HepG2 (cell line): Measurements from ENCODE around the gene PTPN22. TPM values are rescaled to one million over a fixed set of nuclear protein-coding genes. Genes with fewer than 3 reads are reported as not detected.

ENCODE experiments used
- ARNT2 ChIP-seq: sonication (generic); formaldehyde crosslinking; IDR thresholded peaks from 2 replicates; pipeline ENCODE4 v1.8.0; 2022; ENCODE audit warnings: mild to moderate bottlenecking, low read depth, missing genetic modification reagents, moderate library complexity
- ATM ChIP-seq: fragments of 450-650 bp; IDR thresholded peaks from 2 replicates; pipeline ENCODE4 v1.7.1; 2017; ENCODE audit warnings: mild to moderate bottlenecking, borderline replicate concordance
- BORCS8-MEF2B ChIP-seq: sonication (generic); formaldehyde crosslinking; IDR thresholded peaks from 2 replicates; pipeline ENCODE4 v1.8.0; 2022; ENCODE audit warnings: mild to moderate bottlenecking, missing genetic modification reagents
- ELF1 ChIP-seq: sonication (generic); formaldehyde crosslinking; IDR thresholded peaks from 2 replicates; pipeline ENCODE4 v1.4.0; 2020; ENCODE audit warnings: missing genetic modification reagents
- EP300 ChIP-seq, 3 experiments: sonication (generic) in 1 of 3; formaldehyde crosslinking in 1 of 3; IDR thresholded peaks; 2 replicates each; pipeline versions ENCODE4 v1.5.1 to v1.6.1; 2011 to 2020; ENCODE audit warnings: low read depth in 2 of 3, low read length in 2 of 3, borderline replicate concordance in 1 of 3, improper control_type of control experiment in 1 of 3, mild to moderate bottlenecking in 1 of 3, missing genetic modification reagents in 1 of 3, moderate library complexity in 1 of 3
- FOXJ3 ChIP-seq: sonication (generic); formaldehyde crosslinking; IDR thresholded peaks from 2 replicates; pipeline ENCODE4 v1.4.0; 2020; ENCODE audit warnings: missing genetic modification reagents, mild to moderate bottlenecking, borderline replicate concordance
- FOXO1 ChIP-seq: sonication (generic); formaldehyde crosslinking; IDR thresholded peaks from 2 replicates; pipeline ENCODE4 v1.4.0; 2020; ENCODE audit warnings: missing genetic modification reagents
- HMG20A ChIP-seq: IDR thresholded peaks from 2 replicates; pipeline ENCODE4 v1.6.1; 2016; ENCODE audit warnings: borderline replicate concordance
- JARID2 ChIP-seq: sonication (generic); formaldehyde crosslinking; IDR thresholded peaks from 2 replicates; pipeline ENCODE4 v1.8.1; 2023; ENCODE audit warnings: missing genetic modification reagents, inconsistent platforms; ENCODE audit not compliant: insufficient replicate concordance
- KDM4B ChIP-seq: sonication (generic); formaldehyde crosslinking; IDR thresholded peaks from 2 replicates; pipeline ENCODE4 v1.4.0; 2020; ENCODE audit warnings: missing genetic modification reagents
- MAX ChIP-seq: IDR thresholded peaks from 2 replicates; pipeline ENCODE4 v1.6.1; 2012; ENCODE audit warnings: inconsistent platforms
- NRL ChIP-seq: sonication (generic); formaldehyde crosslinking; IDR thresholded peaks from 2 replicates; pipeline ENCODE4 v1.5.0; 2020; ENCODE audit warnings: missing genetic modification reagents, mild to moderate bottlenecking, moderate library complexity, borderline replicate concordance
- PHF8 ChIP-seq: sonication (generic); formaldehyde crosslinking; IDR thresholded peaks from 2 replicates; pipeline ENCODE4 v1.5.0; 2020; ENCODE audit warnings: missing genetic modification reagents
- RBAK ChIP-seq: sonication (generic); formaldehyde crosslinking; IDR thresholded peaks from 2 replicates; pipeline ENCODE4 v1.5.1; 2020; ENCODE audit warnings: mild to moderate bottlenecking, missing genetic modification reagents
- RBM39 ChIP-seq: fragments of 200-400 bp; formaldehyde crosslinking; IDR thresholded peaks from one replicate; pipeline ENCODE4 v1.6.1; 2018; ENCODE audit warnings: antibody characterized with exemption, mild to moderate bottlenecking, low read depth, low read length; ENCODE audit not compliant: poor library complexity, severe bottlenecking
- SMAD1 ChIP-seq: sonication (generic); formaldehyde crosslinking; IDR thresholded peaks from 2 replicates; pipeline ENCODE4 v1.4.0; 2020; ENCODE audit warnings: missing genetic modification reagents, low read depth, mild to moderate bottlenecking, borderline replicate concordance
- ZC3H13 ChIP-seq: sonication (generic); formaldehyde crosslinking; IDR thresholded peaks from 2 replicates; pipeline ENCODE4 v1.8.1; 2023; ENCODE audit warnings: mild to moderate bottlenecking, missing genetic modification reagents, moderate library complexity
- ZFP90 ChIP-seq: sonication (generic); formaldehyde crosslinking; IDR thresholded peaks from 2 replicates; pipeline ENCODE4 v1.8.0; 2022; ENCODE audit warnings: missing genetic modification reagents, mild to moderate bottlenecking, inconsistent platforms, borderline replicate concordance
- ZNF264 ChIP-seq: sonication (generic); formaldehyde crosslinking; IDR thresholded peaks from 2 replicates; pipeline ENCODE4 v1.4.0; 2020; ENCODE audit warnings: missing genetic modification reagents
- ZNF317 ChIP-seq: sonication (generic); formaldehyde crosslinking; IDR thresholded peaks from 2 replicates; pipeline ENCODE4 v1.5.0; 2020; ENCODE audit warnings: mild to moderate bottlenecking, missing genetic modification reagents
- ZNF331 ChIP-seq: sonication (generic); formaldehyde crosslinking; IDR thresholded peaks from 2 replicates; pipeline ENCODE4 v1.4.0; 2020; ENCODE audit warnings: missing genetic modification reagents
- ZNF430 ChIP-seq: sonication (generic); formaldehyde crosslinking; IDR thresholded peaks from 2 replicates; pipeline ENCODE4 v1.9.0; 2021; ENCODE audit warnings: mild to moderate bottlenecking, missing genetic modification reagents
- ZNF607 ChIP-seq: sonication (generic); formaldehyde crosslinking; IDR thresholded peaks from 2 replicates; pipeline ENCODE4 v1.5.1; 2020; ENCODE audit warnings: missing genetic modification reagents, mild to moderate bottlenecking, borderline replicate concordance
- ZNF83 ChIP-seq: sonication (generic); formaldehyde crosslinking; IDR thresholded peaks from 2 replicates; pipeline ENCODE4 v1.4.0; 2020; ENCODE audit warnings: missing genetic modification reagents, mild to moderate bottlenecking, borderline replicate concordance
- ZNF878 ChIP-seq: sonication (generic); formaldehyde crosslinking; IDR thresholded peaks from 2 replicates; pipeline ENCODE4 v1.8.1; 2023; ENCODE audit warnings: mild to moderate bottlenecking, missing genetic modification reagents, moderate library complexity
- ZNF891 ChIP-seq: sonication (generic); formaldehyde crosslinking; IDR thresholded peaks from 2 replicates; pipeline ENCODE4 v1.5.0; 2020; ENCODE audit warnings: mild to moderate bottlenecking, missing genetic modification reagents
- polyA plus RNA-seq, 8 experiments: library from polyadenylated mRNA; depleted of rRNA in 3 of 8; stranded (reverse) in 7 of 8; unstranded in 1 of 8; fragments of >200 nt; fragmentation: Illumina TruSeq in 4 of 8; extraction: Trizol in 4 of 8; gene quantifications; 2 replicates each; pipeline versions ENCODE4 v1.2.1 to v1.2.3, GENCODE V29; 2011 to 2016; ENCODE audit warnings: low read depth in 4 of 8, missing spikeins in 1 of 8, mixed read lengths in 1 of 8; ENCODE audit not compliant: insufficient read depth in 1 of 8
- total RNA-seq, 5 experiments: library from RNA; depleted of rRNA; stranded (reverse); fragments of >200 nt; fragmentation: Illumina TruSeq; extraction: Trizol; gene quantifications; 2 replicates each; pipeline ENCODE4 v1.2.3, GENCODE V29; 2016; ENCODE audit warnings: low read depth in 1 of 5
- TF ChIP-seq, protein P1 (sequence below): sonication (generic); formaldehyde crosslinking; IDR thresholded peaks from 2 replicates; pipeline ENCODE4 v1.4.0; 2020; ENCODE audit warnings: mild to moderate bottlenecking, missing genetic modification reagents

Gene PTPN22
- total and polyA plus RNA-seq, 2 of the 13 experiments (the other 11 are each of a cell fraction or from before 2014, with no cell fraction given), result not detected

GRCh38 chr1:113811888-113812660, 59.4 kb downstream of the PTPN22 start, which contains the start of gene RSBN1 (continued):
- no peak for TF ChIP-seq ATM
- TF ChIP-seq ZNF317, result peak; percentile 99
- TF ChIP-seq ZNF83 (CRISPR knock-in tag), result 0 out of 2 replicates have a peak, but pooled peaks have one; percentile 18
- peak; percentile 88 for TF ChIP-seq ZNF430 (CRISPR knock-in tag)
- peak; percentile 98 for TF ChIP-seq ELF1 (CRISPR knock-in tag)
- TF ChIP-seq, protein P1, sequence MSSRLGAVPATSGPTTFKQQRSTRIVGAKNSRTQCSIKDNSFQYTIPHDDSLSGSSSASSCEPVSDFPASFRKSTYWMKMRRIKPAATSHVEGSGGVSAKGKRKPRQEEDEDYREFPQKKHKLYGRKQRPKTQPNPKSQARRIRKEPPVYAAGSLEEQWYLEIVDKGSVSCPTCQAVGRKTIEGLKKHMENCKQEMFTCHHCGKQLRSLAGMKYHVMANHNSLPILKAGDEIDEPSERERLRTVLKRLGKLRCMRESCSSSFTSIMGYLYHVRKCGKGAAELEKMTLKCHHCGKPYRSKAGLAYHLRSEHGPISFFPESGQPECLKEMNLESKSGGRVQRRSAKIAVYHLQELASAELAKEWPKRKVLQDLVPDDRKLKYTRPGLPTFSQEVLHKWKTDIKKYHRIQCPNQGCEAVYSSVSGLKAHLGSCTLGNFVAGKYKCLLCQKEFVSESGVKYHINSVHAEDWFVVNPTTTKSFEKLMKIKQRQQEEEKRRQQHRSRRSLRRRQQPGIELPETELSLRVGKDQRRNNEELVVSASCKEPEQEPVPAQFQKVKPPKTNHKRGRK (CRISPR knock-in tag), result no peak
- peak; percentile 68 for TF ChIP-seq NRL (CRISPR knock-in tag)
- TF ChIP-seq ZC3H13 (CRISPR knock-in tag), result peak; percentile 72; the same call in 1 of the 2 replicates
- peak; percentile 93 for TF ChIP-seq MAX
- no peak for TF ChIP-seq HMG20A (CRISPR knock-in tag)
- no peak for TF ChIP-seq JARID2 (CRISPR knock-in tag)
- peak; percentile 45; the same call in 1 of the 2 replicates for TF ChIP-seq SMAD1 (CRISPR knock-in tag)
- peak; percentile 14; the same call in 1 of the 2 replicates for TF ChIP-seq FOXO1 (CRISPR knock-in tag)
- TF ChIP-seq ZNF891, result 0 out of 2 replicates have a peak, but pooled peaks have one; percentile 4
- peak; percentile 95 for TF ChIP-seq RBM39
- peak; percentile 79 for TF ChIP-seq ZNF331 (CRISPR knock-in tag)
- peak; percentile 42; the same call in 1 of the 2 replicates for TF ChIP-seq ZFP90 (CRISPR knock-in tag)
- TF ChIP-seq ARNT2, result peak; percentile 86
- peak; percentile 78 for TF ChIP-seq PHF8
- no peak; the same call in 1 of the 2 replicates for TF ChIP-seq FOXJ3
- TF ChIP-seq RBAK (CRISPR knock-in tag), result no peak
- TF ChIP-seq EP300 (IDR thresholded peaks at IDR 0.05; ENCODE audit: low read depth in 2 of 2, low read length in 2 of 2), result 0 out of 4 replicates have a peak, but pooled peaks of 1 of the 2 experiments have one; percentile 5
- no peak for TF ChIP-seq EP300 (CRISPR knock-in tag; IDR thresholded peaks at IDR 0.05; ENCODE audit: borderline replicate concordance)
- peak; percentile 48 for TF ChIP-seq BORCS8-MEF2B (CRISPR knock-in tag)
- peak; percentile 71 for TF ChIP-seq KDM4B (CRISPR knock-in tag)
- TF ChIP-seq ZNF264 (CRISPR knock-in tag), result peak; percentile 39; the same call in 1 of the 2 replicates
- TF ChIP-seq ZNF878 (CRISPR knock-in tag), result 0 out of 2 replicates have a peak, but pooled peaks have one; percentile 60
- peak; percentile 50; the same call in 1 of the 2 replicates for TF ChIP-seq ZNF607 (CRISPR knock-in tag)
